ENCODE data around the gene CCDC137.

Gene CCDC137

DNA sequence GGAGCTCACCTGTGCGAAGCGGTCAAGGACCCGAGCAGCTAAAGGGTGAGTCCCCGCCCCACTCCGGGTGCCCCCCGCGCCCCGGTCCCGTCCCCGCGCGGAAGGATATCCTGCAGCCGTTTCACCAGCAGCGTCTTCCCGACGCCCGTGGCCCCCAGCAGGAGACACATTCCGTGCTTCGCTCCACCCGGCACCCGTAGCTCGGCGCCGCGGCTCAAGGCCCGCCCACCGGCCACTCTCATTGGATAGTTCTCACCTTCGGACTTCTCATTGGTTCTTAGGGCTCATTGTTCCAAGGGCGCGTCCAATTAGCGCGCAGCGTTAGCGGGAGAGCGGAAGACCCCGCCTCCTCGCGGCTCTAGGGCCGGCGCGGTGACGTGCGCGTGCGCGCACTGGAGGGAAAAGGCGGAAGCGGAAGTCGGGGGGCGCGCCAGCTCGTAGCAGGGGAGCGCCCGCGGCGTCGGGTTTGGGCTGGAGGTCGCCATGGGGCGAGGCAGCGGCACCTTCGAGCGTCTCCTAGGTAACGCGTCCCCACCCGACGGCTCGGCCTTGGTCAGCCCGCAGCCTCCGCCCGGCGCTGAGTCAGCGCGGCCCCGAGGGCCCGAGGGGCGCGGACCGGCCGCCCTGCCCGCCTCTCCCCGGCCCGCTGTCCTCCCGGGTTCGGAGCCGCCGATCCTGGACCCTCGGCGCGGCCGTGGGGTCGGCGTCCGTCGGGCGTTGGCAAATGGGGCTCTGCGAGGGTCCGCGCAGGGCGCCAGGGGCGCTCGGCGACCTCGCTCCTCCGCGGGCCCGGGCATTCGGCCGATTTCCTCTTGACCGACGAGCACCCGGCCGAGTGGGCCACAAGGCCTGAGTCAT, 17.3 kb downstream of the CCDC137 start, which contains the start of the genes ARL16 and HGS:
Gene ARL16 (minus strand): TSS at position 214 of the 858 bp plus-strand sequence. CDS start 44 bp downstream, at position 170.
Gene HGS (plus strand): TSS at position 428 of the 858 bp plus-strand sequence. CDS start 56 bp downstream, at position 484.
- DNase-seq: peak; percentile 97

DNA sequence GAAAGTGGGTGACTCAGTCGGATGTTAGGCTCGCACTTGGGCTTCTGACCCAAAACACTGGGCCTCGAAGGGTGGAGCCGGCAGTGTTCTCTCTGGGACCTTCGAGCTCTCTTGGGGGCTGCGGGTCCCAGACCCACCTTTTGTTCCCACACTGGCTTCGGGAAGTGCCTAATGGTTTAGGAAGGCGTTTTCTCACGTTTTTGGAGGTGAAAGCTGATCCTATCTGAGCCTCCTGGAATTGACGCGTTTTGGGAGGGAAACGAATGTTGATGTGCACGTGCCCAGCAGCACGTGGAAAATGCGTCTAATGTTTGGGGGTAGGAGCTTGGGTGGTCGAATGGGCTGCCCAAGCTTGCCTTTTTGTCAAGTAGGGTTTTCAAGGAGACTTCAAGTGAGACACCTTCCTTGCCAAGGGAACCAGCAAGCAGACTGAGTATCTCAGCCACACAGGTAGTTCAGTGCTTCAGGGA, 17.9 kb downstream of the CCDC137 start:
- peak; percentile 28 for DNase-seq

DNA sequence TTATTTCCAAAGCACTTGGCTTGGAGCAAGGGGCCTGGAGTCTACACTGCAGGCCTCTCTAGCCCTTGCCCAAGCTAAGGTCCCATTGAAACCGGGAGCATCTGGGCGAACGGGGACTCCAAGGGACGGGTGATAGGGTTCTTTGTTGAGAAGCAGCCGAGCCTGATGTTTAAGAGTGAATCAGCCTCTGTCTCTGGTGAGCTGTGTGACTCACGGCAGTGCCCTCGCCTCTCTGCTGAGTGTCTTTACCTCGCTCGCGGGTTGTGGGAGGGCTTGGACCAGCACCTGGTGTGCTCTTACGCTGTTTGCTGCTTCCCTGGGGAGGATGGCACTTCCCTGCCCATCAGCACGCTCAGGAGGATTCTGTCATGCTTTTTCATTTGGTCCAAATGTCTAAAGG, 18.6 kb downstream of the CCDC137 start:
- peak; percentile 41 for DNase-seq

DNA sequence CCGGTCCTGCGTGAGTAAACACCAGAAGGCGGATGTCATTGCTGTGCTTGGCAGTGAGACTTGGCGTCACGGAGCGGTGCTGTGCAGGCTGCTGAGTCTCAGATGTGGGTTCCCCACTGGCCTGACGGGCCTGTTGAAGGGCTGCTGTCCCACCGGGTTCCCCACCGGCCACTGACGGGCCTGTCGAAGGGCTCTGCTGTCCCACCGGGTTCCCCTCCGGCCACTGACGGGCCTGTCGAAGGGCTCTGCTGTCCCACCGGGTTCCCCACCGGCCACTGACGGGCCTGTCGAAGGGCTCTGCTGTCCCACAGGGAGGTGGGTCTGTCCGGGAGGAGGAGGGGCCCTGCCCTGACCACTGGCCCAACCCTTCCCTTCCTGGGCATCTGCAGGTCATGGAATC, 20.1 kb downstream of the CCDC137 start:
- no peak for DNase-seq

DNA sequence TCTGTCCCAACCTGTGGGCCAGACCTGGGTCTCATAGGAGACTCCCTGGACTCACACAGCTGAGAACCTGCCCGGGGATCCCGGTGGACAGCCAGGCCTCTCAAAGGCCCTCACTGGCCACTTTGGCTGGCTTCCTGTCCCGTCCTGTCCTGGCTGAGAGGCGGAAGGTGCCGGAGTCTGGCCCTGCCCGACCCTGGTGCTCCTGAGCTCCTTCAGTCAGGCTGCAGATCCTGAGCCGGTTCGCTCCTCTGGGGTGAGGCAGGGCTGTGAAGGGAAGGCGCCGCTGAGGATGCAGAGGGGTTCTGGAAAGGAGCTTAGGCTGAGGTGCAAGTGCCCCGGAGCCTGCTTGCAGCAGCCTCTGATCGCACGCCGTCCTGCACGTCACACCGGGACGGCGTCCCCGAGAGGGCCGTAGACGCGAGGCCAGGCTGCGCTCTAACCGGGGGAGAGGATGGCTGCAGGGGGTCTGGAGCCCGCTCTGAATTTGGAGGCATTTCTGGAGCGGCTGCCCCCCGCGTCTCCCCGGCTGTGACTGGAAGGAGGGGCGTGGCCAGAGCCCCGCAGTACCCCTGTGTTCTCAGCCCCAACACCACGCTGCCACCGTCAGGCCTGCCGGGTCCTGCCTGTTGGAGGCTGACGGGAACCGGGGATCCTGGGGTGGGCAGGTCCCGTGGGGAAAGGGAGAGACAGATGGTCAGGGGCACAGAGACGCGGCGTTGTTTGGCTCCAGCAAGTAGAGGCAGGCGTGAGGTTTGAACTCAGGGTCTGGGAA, 21.4 kb downstream of the CCDC137 start:
- DNase-seq: no peak

DNA sequence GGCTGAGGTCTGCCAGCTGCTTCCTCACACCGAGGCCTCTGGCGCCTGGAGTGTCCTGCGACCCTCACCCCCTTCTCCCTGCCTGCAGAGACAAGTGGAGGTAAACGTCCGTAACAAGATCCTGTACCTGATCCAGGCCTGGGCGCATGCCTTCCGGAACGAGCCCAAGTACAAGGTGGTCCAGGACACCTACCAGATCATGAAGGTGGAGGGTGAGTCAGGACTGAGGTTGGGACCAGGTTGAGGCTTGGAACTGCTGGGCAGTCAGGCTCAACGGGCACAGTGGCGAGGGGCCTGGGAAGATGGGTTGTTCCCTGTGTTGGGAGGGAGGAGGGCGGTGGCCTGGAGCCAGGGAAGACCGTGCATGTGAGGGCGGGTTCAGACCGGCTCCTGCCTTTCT, 22.1 kb downstream of the CCDC137 start:
- no peak for DNase-seq

DNA sequence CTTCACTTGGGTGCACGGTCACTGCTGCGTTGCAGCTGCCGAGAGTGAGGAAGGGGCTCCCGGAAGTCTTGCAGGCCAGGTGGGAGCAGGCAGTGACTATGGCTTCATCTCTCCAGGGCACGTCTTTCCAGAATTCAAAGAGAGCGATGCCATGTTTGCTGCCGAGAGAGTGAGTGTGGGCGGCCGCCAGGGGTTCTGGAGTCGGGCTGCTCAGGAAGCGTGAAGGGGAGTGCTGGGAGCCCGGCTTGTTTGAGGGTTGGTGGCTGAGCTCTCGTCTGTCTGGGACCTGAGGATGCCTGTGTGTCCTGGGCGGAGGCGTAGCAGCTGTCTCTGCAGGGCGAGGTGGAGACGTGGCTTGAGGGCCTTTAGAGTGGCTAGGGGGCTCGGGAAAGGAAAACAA, 23.5 kb downstream of the CCDC137 start:
- no peak for DNase-seq

DNA sequence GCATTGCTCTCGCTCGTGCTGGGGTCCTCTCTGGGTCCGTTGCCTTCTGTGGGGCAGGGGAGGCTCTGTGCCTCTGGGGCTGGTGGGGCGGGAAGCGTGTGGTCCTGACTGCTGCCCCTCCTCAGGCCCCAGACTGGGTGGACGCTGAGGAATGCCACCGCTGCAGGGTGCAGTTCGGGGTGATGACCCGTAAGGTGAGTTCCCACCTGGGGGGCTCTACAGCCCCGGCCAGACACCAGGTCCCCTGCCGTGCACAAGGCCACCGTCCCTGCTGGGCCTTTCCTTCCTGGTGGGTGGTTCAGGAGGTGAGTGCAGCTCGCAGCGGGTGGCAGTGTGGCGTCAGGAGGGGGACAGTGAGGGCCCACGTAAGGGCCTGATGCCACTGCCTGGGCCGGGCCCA, 24.0 kb downstream of the CCDC137 start:
- DNase-seq: no peak

DNA sequence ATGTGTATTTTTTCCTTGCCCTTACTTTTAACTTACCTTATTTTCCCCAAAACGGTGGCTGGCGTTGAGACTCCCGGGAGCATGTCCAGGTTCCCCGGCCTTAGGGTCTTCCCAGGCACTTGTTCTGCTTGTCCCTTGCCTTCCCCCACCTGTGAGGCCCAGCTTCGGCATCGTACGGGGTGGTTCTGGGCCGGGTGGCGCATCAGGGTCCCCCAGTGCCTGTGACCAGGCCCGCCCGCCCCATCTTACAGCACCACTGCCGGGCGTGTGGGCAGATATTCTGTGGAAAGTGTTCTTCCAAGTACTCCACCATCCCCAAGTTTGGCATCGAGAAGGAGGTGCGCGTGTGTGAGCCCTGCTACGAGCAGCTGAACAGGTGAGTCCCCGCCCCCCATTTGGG, 24.7 kb downstream of the CCDC137 start:
- DNase-seq: no peak

DNA sequence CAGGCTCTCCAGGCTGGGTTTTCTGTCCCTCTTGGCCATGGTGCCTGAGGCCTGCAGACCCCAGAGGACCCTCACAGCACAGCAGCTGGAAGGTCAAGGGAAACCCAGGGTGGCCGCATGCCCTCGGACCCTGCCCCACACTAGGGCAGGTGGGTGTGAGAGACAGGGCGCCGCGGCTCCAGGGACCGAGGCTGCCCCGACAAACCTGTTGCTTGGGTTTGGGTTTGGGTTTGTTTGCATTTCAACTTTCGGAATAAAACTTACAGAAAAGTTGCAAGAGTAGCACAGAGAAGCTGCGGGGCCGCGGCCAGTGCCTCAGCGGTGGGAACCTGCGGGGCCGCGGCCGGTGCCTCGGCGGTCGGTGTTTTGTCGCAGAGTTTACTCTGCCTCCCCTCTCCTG, 25.1 kb downstream of the CCDC137 start:
- DNase-seq: no peak

DNA sequence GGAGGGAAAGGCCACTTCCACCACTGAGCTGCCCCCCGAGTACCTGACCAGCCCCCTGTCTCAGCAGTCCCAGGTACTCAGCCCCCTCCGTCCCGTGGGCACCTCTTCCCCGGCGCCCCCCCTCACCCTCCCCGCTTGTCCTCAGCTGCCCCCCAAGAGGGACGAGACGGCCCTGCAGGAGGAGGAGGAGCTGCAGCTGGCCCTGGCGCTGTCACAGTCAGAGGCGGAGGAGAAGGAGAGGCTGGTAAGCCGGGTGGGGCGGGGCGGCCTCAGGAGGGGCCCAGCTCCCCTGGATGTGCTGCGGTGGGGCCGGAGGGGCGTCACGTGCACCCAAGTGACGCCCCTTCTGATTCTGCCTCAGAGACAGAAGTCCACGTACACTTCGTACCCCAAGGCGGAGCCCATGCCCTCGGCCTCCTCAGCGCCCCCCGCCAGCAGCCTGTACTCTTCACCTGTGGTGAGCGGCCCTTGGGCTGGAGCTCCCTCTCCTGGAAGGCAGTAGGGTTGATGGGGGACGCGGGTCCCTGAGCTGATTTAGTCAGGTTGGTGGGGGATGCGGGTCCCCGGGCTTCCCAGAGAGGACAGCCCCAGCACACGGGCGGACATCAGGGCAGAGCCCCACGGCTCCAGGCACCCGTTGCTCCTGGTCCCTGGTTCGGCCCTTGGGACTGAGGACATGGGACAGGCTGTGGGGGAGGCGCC, 27.1 kb downstream of the CCDC137 start:
- no peak for DNase-seq

DNA sequence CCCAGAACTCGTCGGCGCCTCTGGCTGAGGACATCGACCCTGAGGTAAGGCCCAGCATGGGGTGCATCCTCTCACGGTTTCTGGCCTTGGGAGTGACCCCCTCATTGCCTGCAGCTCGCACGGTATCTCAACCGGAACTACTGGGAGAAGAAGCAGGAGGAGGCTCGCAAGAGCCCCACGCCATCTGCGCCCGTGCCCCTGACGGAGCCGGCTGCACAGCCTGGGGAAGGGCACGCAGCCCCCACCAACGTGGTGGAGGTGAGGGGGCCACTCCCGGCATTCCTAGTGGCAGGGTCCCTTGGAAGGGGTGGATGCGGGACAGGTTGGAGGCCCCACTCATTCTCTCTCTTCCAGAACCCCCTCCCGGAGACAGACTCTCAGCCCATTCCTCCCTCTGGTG, 28.3 kb downstream of the CCDC137 start:
- DNase-seq: no peak

DNA sequence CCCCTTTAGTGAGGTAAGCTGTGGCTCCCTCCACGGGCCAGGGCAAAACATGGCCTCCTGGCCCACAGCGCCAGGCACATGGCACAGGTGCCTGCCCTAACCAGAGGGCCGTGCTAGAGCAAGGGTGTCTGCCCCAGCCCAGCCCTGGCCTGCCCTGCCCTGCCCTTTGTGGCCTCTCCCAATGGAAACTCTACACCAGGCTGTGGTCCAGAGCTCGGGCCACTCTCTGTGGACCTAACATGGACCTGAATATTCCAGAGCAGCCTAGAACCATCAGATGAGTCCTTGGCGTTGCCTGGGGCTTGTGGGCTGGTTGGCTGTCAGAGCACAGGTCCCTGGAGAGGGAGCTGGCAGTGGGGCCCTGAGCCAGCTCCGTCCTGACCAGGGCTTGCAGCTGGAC, 28.7 kb downstream of the CCDC137 start:
- DNase-seq: no peak

DNA sequence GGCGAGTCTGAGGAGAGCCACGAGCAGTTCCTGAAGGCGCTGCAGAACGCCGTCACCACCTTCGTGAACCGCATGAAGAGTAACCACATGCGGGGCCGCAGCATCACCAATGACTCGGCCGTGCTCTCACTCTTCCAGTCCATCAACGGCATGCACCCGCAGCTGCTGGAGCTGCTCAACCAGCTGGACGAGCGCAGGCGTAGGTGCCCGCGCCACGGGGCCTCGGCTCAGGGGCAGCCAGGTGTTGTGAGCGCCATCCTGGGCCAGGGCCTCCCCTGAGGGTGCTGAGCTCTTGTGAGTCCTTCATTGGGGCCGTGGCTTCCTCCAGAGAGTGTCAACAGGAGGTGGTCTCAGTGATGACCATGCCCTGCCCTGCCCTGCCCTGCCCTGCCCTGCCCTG, 29.3 kb downstream of the CCDC137 start:
- no peak for DNase-seq

DNA sequence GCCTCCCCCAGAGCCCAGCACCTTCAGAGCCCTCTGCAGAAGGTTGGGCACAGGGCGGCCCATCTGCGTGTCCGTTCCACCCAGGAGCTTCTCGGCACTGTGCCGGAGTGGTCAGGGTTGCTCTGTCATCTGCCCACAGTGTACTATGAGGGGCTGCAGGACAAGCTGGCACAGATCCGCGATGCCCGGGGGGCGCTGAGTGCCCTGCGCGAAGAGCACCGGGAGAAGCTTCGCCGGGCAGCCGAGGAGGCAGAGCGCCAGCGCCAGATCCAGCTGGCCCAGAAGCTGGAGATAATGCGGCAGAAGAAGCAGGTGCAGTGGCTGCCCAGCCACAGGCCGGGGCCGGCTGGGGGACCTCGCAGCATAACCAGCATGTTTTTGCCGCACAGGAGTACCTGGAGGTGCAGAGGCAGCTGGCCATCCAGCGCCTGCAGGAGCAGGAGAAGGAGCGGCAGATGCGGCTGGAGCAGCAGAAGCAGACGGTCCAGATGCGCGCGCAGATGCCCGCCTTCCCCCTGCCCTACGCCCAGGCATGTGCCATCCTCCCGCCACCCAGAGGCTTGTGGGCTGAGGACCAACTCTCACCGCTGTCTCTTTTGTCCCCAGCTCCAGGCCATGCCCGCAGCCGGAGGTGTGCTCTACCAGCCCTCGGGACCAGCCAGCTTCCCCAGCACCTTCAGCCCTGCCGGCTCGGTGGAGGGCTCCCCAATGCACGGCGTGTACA, 29.8 kb downstream of the CCDC137 start:
- DNase-seq: no peak

DNA sequence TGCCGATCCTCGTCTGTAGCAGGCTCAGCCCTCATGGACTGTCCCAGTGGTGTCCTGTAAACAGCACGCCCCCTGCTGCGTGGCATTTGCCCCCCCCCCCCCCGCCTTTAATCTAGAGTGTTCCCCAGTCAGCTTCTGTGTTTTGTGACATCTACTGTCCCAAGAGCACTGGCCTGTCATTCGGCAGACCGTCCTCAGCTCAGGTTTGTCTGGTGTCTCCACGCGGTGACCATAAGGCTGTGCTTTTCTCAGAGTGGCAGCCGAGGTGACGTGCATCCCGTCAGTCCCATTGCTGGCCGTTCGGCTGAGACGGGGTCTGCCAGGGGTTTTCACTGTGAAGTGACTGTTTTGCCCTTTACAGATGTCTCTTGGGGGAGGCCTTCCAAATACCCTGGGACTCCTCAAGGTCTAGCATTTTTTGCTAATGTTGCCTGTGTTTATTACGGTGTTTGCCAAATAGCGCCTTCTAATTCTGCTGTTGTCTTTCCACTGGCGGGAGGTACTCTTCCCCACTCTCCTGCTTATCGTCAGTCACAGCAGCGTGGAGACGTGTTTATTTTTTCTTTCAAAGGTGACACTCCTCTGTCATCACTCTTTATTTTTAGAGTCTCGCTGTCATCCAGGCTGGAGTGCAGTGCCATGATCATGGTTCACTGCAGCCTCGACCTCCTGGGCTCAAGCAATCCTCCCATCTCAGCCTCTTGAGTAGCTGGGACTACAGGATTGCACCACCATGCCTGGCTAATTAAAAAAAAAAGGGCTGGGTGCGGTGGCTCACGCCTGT, 30.9 kb downstream of the CCDC137 start:
- no peak for DNase-seq

DNA sequence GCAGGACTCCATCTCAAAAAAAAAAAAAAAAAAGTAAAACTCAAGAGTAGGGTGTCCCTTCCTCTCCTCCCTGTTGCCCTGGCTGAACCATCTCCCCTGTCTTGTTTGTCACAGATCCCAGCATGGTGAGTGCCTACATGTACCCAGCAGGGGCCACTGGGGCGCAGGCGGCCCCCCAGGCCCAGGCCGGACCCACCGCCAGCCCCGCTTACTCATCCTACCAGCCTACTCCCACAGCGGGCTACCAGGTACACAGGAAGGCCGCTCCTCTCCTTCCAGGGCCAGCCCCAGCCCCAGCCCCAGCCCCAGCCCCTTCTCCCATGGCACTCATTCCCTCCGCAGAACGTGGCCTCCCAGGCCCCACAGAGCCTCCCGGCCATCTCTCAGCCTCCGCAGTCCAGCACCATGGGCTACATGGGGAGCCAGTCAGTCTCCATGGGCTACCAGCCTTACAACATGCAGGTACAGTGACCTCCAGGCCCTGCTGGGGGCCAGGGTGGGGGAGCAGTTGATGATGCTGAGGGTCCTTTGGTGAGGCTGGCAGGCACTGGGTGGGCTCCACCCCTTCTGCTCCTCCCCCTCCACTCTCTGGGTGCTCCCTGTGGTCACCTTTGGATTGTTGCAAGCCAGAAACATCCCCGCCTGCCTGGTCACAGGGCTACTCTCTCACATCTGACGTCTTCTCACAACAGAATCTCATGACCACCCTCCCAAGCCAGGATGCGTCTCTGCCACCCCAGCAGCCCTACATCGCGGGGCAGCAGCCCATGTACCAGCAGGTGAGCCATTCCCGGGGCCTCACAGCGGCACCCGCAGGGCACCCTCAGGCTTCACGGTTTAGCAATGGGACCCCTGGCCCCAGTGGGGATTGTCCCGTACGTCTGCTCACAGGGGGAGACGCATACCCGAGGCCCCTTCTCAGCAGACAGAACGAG, 34.1 kb downstream of the CCDC137 start:
- DNase-seq: no peak

DNA sequence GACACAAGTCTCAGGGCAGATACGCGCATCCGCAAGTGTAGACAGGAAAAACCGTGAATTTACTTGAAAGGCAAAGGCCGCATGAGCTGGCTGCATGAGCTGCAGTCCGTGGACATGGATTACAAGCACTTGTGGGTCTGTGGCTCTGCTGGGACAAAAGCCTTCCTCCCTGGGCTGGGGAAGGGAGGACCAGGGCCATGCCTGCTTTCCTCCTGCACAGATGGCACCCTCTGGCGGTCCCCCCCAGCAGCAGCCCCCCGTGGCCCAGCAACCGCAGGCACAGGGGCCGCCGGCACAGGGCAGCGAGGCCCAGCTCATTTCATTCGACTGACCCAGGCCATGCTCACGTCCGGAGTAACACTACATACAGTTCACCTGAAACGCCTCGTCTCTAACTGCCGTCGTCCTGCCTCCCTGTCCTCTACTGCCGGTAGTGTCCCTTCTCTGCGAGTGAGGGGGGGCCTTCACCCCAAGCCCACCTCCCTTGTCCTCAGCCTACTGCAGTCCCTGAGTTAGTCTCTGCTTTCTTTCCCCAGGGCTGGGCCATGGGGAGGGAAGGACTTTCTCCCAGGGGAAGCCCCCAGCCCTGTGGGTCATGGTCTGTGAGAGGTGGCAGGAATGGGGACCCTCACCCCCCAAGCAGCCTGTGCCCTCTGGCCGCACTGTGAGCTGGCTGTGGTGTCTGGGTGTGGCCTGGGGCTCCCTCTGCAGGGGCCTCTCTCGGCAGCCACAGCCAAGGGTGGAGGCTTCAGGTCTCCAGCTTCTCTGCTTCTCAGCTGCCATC, 34.9 kb downstream of the CCDC137 start:
- no peak for DNase-seq

DNA sequence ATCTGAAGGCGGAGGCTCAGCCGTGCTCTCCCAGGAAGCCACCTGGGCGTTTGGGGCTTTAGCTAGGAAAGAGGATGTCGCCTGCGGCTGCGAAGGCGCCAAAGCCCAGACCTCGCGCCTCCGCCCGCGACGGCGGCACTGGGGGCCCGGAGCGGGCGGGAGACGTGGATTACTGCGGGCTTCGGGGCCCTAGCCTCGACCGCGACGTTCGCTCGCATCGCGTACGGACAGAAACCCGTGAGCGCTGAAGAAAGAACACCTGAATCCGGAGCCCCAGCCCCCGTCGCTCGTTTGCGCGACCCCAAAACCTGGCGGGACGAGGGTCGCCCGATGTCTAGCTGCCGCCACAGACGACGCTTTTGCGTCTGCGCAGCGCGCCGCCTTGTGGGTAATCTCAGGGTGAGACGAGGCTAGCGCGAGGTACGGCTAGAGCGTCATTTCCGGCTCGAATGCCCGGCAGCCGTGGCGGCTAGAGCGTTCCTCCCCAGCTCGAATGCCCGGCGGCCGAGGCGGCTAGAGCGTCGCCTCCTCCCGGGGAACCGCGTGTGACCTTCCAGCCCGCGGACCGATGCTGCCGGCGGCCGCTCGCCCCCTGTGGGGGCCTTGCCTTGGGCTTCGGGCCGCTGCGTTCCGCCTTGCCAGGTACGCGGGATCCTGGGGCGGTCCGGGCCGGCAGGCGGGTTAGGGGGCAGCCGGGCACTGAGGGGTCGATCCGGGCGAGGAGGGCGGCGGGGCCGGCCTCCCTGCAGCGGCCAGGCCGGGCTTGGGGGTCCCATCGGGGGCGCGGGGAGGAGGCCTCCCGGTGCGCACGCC, 36.6 kb downstream of the CCDC137 start, which contains the start of gene MRPL12:
Gene MRPL12 (plus strand): TSS at position 434 of the 813 bp plus-strand sequence. CDS start 135 bp downstream, at position 569.
- DNase-seq: peak; percentile 90

Measured in CD4-positive, alpha-beta T cell treated with Interleukin-17A for 4 hours (primary cell).